ENCODE results near the gene SIK3. TPM values are rescaled to one million over a fixed set of nuclear protein-coding genes. Genes with fewer than 3 reads are reported as not detected.

The SIK3 gene
- total RNA-seq, 1 experiment from 2014 or later = 31.4 TPM

DNA sequence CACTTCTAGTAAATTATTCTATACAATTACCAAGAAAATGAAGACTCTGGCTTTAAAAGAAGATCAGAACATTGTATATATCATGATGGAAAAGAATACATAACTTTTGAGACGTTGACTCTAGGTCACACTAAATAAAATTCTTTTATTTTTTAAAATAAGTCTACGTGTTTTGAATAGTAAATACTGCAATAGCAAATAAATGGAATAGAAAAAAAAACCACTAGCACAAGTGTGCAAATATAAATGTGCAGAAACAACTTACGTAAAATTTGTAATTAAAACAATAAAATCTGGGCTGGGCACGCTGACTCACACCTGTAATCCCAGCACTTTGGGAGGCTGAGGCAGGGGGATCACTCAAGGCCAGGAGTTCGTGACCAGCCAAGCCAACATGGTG is 17.9 kb downstream of the SIK3 start:
- Histone ChIP-seq H3K4me2 (ENCODE audit: insufficient read depth, insufficient read length, low read length) (no peak overlapping the region), H4K8ac (replicated peaks; ENCODE audit: insufficient read length, low read depth, low read length) (no peak overlapping the region), H4K5ac (ENCODE audit: insufficient read length, low read depth, low read length) (no peak overlapping the region), H4K20me1 (ENCODE audit: control insufficient read depth, insufficient read depth, insufficient read length) (no peaks in the 10 kb centered on the region), H3K79me2 (ENCODE audit: insufficient read depth, low read length) (peaks cover 8% of the 10 kb centered on the region; the same call in 1 of the 2 replicates), H2BK15ac (ENCODE audit: low read depth, low read length) (no peak overlapping the region), H2BK12ac (ENCODE audit: insufficient read length, low read depth, low read length) (no peak overlapping the region), H3K23me2 (ENCODE audit: insufficient read length, low read depth, low read length, poor library complexity, severe bottlenecking) (no peaks in the 10 kb centered on the region), H3K79me1 (ENCODE audit: insufficient read depth, low read depth, low read length, poor library complexity, severe bottlenecking) (peaks cover 5% of the 10 kb centered on the region), H2AFZ (ENCODE audit: low read length) (no peak overlapping the region), H3K27ac (ENCODE audit: insufficient read length, low read depth, low read length) (no peak overlapping the region), H2AK5ac (ENCODE audit: insufficient read length, low read length) (no peak overlapping the region), H3K27me3 (ENCODE audit: insufficient read depth, low read length) (no peaks in the 10 kb centered on the region), H3K9me3 (ENCODE audit: control insufficient read depth, low read depth, low read length) (no peaks in the 10 kb centered on the region), H3K9ac (ENCODE audit: extremely low read depth, insufficient read length, low read length) (no peak overlapping the region), H2BK120ac (ENCODE audit: low read depth, low read length, poor library complexity, severe bottlenecking) (no peak overlapping the region), H3T11ph (ENCODE audit: low read length) (no peak overlapping the region), H3K56ac (ENCODE audit: insufficient read length, low read depth, low read length) (no peak overlapping the region), H3K23ac (ENCODE audit: insufficient read length, low read depth, low read length) (no peak overlapping the region), H3K14ac (ENCODE audit: insufficient read depth, low read length) (no peak overlapping the region), H3K18ac (ENCODE audit: insufficient read length, low read depth, low read length) (no peak overlapping the region), H3K4ac (ENCODE audit: low read depth, low read length) (no peak overlapping the region), H4K91ac (ENCODE audit: insufficient read length, low read depth, low read length) (no peak overlapping the region), H3K4me1 (ENCODE audit: insufficient read depth, low read length) (0 out of 2 replicates have a peak, but pooled peaks cover 7% of the 10 kb centered on the region), H2BK20ac (ENCODE audit: low read depth, low read length, poor library complexity, severe bottlenecking) (no peak overlapping the region), H2BK5ac (ENCODE audit: insufficient read length, low read length) (no peak overlapping the region)
- H3K27me3 Mint-ChIP-seq (ENCODE audit: low read depth) = no peaks in the 10 kb centered on the region
- no CpG with 5 or more reads among the region's 5 CpGs for WGBS (ENCODE audit: extremely low coverage, insufficient read length, low lambda C conversion rate)
- H3K27ac Mint-ChIP-seq = no peak overlapping the region
- peaks cover 0 to 10% (median 3%) of the 10 kb centered on the region in 3 experiments; a peak in 1 of 7 replicates for H3K36me3 Mint-ChIP-seq (ENCODE audit: insufficient read depth in 1 of 3, low read depth in 3 of 3)
- H3K9me3 Mint-ChIP-seq = peaks cover 0 to 2% of the 10 kb centered on the region in 2 experiments; a peak in 2 of 5 replicates
- no peak for DNase-seq
- TF ChIP-seq, protein P1, sequence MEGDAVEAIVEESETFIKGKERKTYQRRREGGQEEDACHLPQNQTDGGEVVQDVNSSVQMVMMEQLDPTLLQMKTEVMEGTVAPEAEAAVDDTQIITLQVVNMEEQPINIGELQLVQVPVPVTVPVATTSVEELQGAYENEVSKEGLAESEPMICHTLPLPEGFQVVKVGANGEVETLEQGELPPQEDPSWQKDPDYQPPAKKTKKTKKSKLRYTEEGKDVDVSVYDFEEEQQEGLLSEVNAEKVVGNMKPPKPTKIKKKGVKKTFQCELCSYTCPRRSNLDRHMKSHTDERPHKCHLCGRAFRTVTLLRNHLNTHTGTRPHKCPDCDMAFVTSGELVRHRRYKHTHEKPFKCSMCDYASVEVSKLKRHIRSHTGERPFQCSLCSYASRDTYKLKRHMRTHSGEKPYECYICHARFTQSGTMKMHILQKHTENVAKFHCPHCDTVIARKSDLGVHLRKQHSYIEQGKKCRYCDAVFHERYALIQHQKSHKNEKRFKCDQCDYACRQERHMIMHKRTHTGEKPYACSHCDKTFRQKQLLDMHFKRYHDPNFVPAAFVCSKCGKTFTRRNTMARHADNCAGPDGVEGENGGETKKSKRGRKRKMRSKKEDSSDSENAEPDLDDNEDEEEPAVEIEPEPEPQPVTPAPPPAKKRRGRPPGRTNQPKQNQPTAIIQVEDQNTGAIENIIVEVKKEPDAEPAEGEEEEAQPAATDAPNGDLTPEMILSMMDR (conservative IDR thresholded peaks at IDR 0.05) = no peak
- no peak overlapping the region for H3K4me3 Mint-ChIP-seq
- H3K4me1 Mint-ChIP-seq = peaks cover 46 to 50% of the 10 kb centered on the region in 2 experiments
